Measurements from ENCODE around the gene TRIM52. TPM values are rescaled to one million over a fixed set of nuclear protein-coding genes. Genes with fewer than 3 reads are reported as not detected.

The TRIM52 gene
- total RNA-seq, 1 experiment from 2014 or later = 9.3 TPM

- DNase-seq (ENCODE audit: low read depth, low spot score) (no peak), ATAC-seq (no peak)
- H3K27me3 ChIP-seq (ENCODE audit: control insufficient read depth, insufficient read depth, low read length) = no peaks in the 10 kb centered on the region
- H3K27ac ChIP-seq (ENCODE audit: low read length) = no peak overlapping the region
- peaks cover 4% of the 10 kb centered on the region; the same call in 1 of the 2 replicates for H3K4me1 ChIP-seq (ENCODE audit: control insufficient read depth, insufficient read depth, low read length)
- TF ChIP-seq POLR2AphosphoS5 (IDR thresholded peaks at IDR 0.05; ENCODE audit: low read depth, low read length) (no peak), REST (IDR thresholded peaks at IDR 0.05; ENCODE audit: insufficient read depth in 1 of 2, low read depth in 2 of 2, low read length in 1 of 2) (no peak)
- ChIA-PET POLR2A (no interaction called here), CTCF (no interaction called here)
- no peak overlapping the region for H3K4me3 ChIP-seq (ENCODE audit: low read depth in 2 of 2, low read length in 2 of 2)
- H3K36me3 ChIP-seq (ENCODE audit: control insufficient read depth, insufficient read depth, low read length) = no peaks in the 10 kb centered on the region
- in situ Hi-C loops (cut with HindIII; ENCODE audit: low pct_unique_long_range_greater_than_20kb, low sequenced_read_pairs) = no loop called here
- intact Hi-C loops (cut with micrococcal nuclease; ENCODE audit: unreplicated experiment) = no loop called here
- no peaks in the 10 kb centered on the region for H3K9me3 ChIP-seq (ENCODE audit: control insufficient read depth, insufficient read depth, low read depth, low read length)
- no TSS peak for BruUV-seq (replicated peaks)
These were observed 30.4 kb downstream of the TRIM52 start for GRCh38 chr5:181230551-181230950.

DNA sequence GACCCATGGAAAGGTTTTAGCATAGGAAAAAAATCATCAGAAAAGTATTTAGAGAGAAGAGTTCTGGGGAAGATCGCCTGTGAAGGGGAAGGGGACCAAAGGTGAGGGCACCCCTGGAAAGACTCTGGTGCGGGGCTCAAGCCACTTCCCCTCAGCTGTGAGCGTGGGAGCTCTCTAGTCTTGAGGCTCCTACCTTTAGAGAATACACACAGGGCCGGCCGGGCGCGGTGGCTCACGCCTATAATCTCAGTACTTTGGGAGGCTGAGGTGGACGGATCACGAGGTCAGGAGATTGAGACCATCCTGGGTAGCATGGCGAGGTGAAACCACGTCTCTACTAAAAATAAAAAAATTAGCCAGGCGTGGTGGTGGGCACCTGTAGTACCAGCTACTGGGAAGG lies 30.9 kb downstream of the TRIM52 start:
- ChIA-PET CTCF (no interaction called here), POLR2A (no interaction called here)

More for the DNA sequence above, 30.9 kb downstream of the TRIM52 start:
- no TSS peak for BruUV-seq (replicated peaks)
- H3K36me3 ChIP-seq (ENCODE audit: control insufficient read depth, insufficient read depth, low read length) = no peaks in the 10 kb centered on the region
- DNase-seq (ENCODE audit: low read depth, low spot score) = no peak
- peaks cover 8% of the 10 kb centered on the region for H3K4me1 ChIP-seq (ENCODE audit: control insufficient read depth, insufficient read depth, low read length)
- no peak for ATAC-seq
- TF ChIP-seq TCF7L2 (IDR thresholded peaks at IDR 0.05; ENCODE audit: low read depth, low read length) (no peak), CTCF (IDR thresholded peaks at IDR 0.05) (no peak), POLR2AphosphoS5 (IDR thresholded peaks at IDR 0.05; ENCODE audit: low read depth, low read length) (no peak), SIN3A (IDR thresholded peaks at IDR 0.05; ENCODE audit: borderline replicate concordance, insufficient read depth, low read depth, low read length) (no peak), REST (IDR thresholded peaks at IDR 0.05; ENCODE audit: insufficient read depth in 1 of 2, low read depth in 2 of 2, low read length in 1 of 2) (no peak)
- H3K9me3 ChIP-seq (ENCODE audit: control insufficient read depth, insufficient read depth, low read depth, low read length) = no peaks in the 10 kb centered on the region
- in situ Hi-C loops (cut with HindIII; ENCODE audit: low pct_unique_long_range_greater_than_20kb, low sequenced_read_pairs) = no loop called here
- H3K4me3 ChIP-seq (ENCODE audit: low read depth in 2 of 2, low read length in 2 of 2) = no peak overlapping the region
- intact Hi-C loops (cut with micrococcal nuclease; ENCODE audit: unreplicated experiment) = no loop called here
- H3K27ac ChIP-seq (ENCODE audit: low read length) = no peak overlapping the region
- no peaks in the 10 kb centered on the region for H3K27me3 ChIP-seq (ENCODE audit: control insufficient read depth, insufficient read depth, low read length)
